Immature natural killer cell (primary cell): ENCODE measurements around the gene GPC1. TPM values are rescaled to one million over a fixed set of nuclear protein-coding genes. Genes with fewer than 3 reads are reported as not detected.

ENCODE experiments used
- DNase-seq, 3 donors: peaks; one replicate each; pipeline ENCODE4 v3.0.0; 2022; ENCODE audit warnings: mixed read lengths in 1 of 3
- H3K27ac Mint-ChIP-seq, 6 donors: one replicate each; pipeline ENCODE4 v1.8.0; 2020; ENCODE audit warnings: mixed read lengths in 6 of 6, mild to moderate bottlenecking in 5 of 6, inconsistent platforms in 4 of 6, moderate library complexity in 3 of 6
- H3K27me3 Mint-ChIP-seq, 3 donors: one replicate each; pipeline ENCODE4 v1.8.0; 2020 to 2021; ENCODE audit warnings: low read depth in 3 of 3, mild to moderate bottlenecking in 3 of 3, mixed read lengths in 3 of 3, moderate library complexity in 3 of 3, inconsistent platforms in 1 of 3
- H3K36me3 Mint-ChIP-seq, 3 donors: one replicate each; pipeline ENCODE4 v1.8.0; 2020; ENCODE audit warnings: mixed read lengths in 3 of 3, inconsistent platforms in 2 of 3, mild to moderate bottlenecking in 2 of 3
- H3K4me1 Mint-ChIP-seq, 2 donors: one replicate each; pipeline ENCODE4 v1.8.0; 2020; ENCODE audit warnings: inconsistent platforms in 2 of 2, mild to moderate bottlenecking in 2 of 2, mixed read lengths in 2 of 2, moderate library complexity in 1 of 2
- H3K4me3 Mint-ChIP-seq, 5 donors: one replicate each; pipeline ENCODE4 v1.8.0; 2020; ENCODE audit warnings: mild to moderate bottlenecking in 5 of 5, mixed read lengths in 5 of 5, inconsistent platforms in 3 of 5, moderate library complexity in 3 of 5
- H3K9me3 Mint-ChIP-seq, 6 donors: one replicate each; pipeline ENCODE4 v1.8.0; 2020; ENCODE audit warnings: mild to moderate bottlenecking in 6 of 6, mixed read lengths in 6 of 6, inconsistent platforms in 4 of 6, moderate library complexity in 3 of 6
- polyA plus RNA-seq, 3 donors: library from polyadenylated mRNA; unstranded; fragments of 300-500 nt; fragmentation: Illumina TruSeq; gene quantifications; one replicate each; pipeline ENCODE4 v1.2.3, GENCODE V29; 2021

The GPC1 gene
- polyA plus RNA-seq, 3 donors from 2014 or later = not detected

DNA sequence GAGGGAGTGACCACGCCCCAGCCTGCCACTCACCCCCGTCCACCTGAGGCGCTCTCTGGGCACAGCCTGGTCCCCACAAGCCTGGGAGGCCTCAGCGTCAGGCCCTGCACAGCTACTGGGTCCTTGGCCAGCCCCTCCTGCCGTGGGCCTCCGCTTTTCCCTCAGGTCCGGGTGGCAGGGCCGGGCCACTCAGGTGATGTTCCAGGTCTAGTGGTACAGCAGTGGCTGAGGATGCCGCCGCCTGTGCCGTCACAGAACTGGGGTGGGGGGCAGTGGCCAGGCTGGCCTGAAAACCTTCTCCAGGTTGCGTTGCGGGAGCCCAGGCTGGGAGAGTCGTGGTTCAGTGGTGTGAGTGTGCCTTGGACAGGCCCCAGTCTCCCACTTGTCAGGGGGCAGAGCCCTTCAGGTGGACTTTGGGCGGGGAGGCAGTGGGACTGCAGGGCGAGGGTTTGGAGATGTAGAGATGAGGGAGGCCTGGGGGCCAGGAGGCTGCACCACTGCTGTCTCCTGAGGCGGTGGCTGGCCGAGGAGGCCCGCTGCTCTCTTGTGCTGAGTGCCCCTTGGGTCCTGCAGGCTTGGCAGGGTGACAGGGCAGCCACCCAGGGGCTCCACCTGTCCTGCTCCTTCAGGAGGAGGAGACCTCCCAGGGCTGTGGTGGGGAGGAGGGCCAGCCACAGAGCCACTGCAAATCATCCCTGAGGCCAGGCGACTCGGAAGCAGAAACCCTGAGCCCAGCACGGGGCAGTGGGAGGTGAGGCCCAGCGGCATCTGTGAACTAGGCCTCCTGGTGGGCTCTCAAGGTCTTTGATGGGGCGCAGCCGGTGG is 7.6 kb downstream of the GPC1 start:
- peaks cover 0 to 4% (median 0%) of the 10 kb centered on the region in 3 donors for H3K27me3 Mint-ChIP-seq
- H3K27ac Mint-ChIP-seq = no peak overlapping the region
- no peaks in the 10 kb centered on the region for H3K4me1 Mint-ChIP-seq

DNA sequence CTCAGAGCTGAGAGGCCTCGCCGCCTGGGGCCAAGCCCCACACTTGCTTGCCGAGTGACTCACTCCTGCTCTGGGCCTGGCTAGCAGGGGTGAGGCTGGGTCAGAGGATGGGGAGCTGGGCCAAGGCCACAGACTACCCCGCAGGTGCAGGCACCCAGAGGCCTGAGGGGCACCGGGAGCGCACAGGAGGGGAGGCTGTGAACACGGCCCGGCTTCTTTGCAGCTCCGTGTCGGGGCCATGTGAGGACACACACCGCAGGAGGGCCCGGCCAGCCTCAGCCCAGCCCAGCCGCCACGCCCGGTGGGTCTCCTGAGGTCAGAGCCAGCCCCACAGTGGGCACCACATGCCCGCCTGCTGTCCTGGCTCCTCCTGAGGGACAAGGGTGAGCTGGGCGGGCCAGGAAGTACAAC is 8.4 kb downstream of the GPC1 start:
- Mint-ChIP-seq H3K27me3 (peaks cover 0 to 3% (median 0%) of the 10 kb centered on the region in 3 donors), H3K27ac (no peak overlapping the region), H3K36me3 (no peaks in the 10 kb centered on the region), H3K4me3 (no peak overlapping the region), H3K9me3 (no peaks in the 10 kb centered on the region), H3K4me1 (no peaks in the 10 kb centered on the region)
- DNase-seq = no peak

More for the DNA sequence above, 7.6 kb downstream of the GPC1 start:
- H3K4me3 Mint-ChIP-seq = no peak overlapping the region
- H3K9me3 Mint-ChIP-seq = no peaks in the 10 kb centered on the region
- no peaks in the 10 kb centered on the region for H3K36me3 Mint-ChIP-seq
- DNase-seq = no peak

- no peak for DNase-seq
Observed at GRCh38 chr2:240444464-240444863, 9.0 kb downstream of the GPC1 start.

GRCh38 chr2:240445961-240446663 is 10.6 kb downstream of the GPC1 start:
- Mint-ChIP-seq H3K4me3 (no peak overlapping the region), H3K9me3 (no peaks in the 10 kb centered on the region), H3K27ac (no peak overlapping the region), H3K27me3 (peaks cover 2 to 9% (median 6%) of the 10 kb centered on the region in 3 donors), H3K4me1 (peaks cover 0 to 2% of the 10 kb centered on the region in 2 donors), H3K36me3 (no peaks in the 10 kb centered on the region)
- no peak for DNase-seq

More at GRCh38 chr2:240444464-240444863, 9.0 kb downstream of the GPC1 start:
- no peak overlapping the region for H3K4me3 Mint-ChIP-seq
- no peak overlapping the region for H3K27ac Mint-ChIP-seq
- H3K9me3 Mint-ChIP-seq = no peaks in the 10 kb centered on the region
- H3K4me1 Mint-ChIP-seq = no peaks in the 10 kb centered on the region
- peaks cover 0 to 4% (median 0%) of the 10 kb centered on the region in 3 donors for H3K27me3 Mint-ChIP-seq
- no peaks in the 10 kb centered on the region for H3K36me3 Mint-ChIP-seq

DNA sequence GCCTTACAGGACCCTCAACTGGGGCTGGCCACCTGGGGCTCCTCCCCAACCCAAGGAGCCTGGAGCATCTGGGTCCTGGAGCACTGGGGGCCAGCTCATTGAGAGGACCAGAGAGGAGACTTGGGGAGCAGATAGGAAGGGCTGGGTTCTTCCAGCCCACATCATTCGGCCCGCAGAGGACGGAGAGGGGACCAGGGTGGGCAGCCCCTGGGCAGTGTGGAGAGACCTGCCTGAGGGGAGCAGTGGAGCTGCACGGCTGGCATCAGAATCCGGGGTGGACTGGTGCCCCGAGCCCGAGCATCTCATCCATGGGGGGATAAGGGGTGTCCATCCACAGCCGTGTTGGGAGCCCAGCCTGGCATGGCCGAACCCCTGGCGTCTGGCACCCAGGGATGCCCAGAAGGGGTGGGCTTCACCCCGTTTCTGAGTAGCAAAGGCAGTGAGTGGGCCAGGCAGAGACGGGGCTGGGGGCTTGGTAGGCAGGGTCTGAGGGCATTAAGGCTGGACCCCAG is 11.3 kb downstream of the GPC1 start:
- Mint-ChIP-seq H3K4me3 (no peak overlapping the region), H3K9me3 (no peaks in the 10 kb centered on the region), H3K4me1 (peaks cover 0 to 2% of the 10 kb centered on the region in 2 donors), H3K27ac (no peak overlapping the region), H3K27me3 (peaks cover 5 to 9% (median 6%) of the 10 kb centered on the region in 3 donors), H3K36me3 (no peaks in the 10 kb centered on the region)
- DNase-seq = no peak

DNA sequence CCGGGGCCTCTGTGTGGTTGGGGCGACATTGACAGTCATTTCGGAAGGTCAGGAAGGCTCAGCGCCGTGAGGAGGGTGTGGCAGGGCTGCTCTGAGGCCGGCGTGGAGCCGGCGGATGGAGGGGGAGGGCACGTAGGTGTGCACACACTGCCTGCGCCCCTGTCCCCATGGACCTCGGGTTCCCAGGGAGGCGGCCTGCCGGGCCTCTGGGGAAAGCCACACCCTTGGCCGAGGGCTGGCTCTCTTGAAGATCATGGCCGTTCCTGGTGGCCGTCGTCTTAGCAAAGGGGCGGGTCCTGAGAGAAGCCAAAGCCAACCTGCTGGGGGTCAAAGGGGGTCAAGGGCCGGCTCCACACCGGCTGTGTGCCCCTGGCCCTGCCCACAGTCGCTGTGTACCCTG is 11.9 kb downstream of the GPC1 start:
- H3K36me3 Mint-ChIP-seq = no peaks in the 10 kb centered on the region
- H3K4me1 Mint-ChIP-seq = peaks cover 0 to 7% of the 10 kb centered on the region in 2 donors
- no peak overlapping the region for H3K27ac Mint-ChIP-seq
- no peaks in the 10 kb centered on the region for H3K9me3 Mint-ChIP-seq
- H3K27me3 Mint-ChIP-seq = peaks cover 8 to 10% (median 9%) of the 10 kb centered on the region in 3 donors
- no peak for DNase-seq
- H3K4me3 Mint-ChIP-seq = no peak overlapping the region

DNA sequence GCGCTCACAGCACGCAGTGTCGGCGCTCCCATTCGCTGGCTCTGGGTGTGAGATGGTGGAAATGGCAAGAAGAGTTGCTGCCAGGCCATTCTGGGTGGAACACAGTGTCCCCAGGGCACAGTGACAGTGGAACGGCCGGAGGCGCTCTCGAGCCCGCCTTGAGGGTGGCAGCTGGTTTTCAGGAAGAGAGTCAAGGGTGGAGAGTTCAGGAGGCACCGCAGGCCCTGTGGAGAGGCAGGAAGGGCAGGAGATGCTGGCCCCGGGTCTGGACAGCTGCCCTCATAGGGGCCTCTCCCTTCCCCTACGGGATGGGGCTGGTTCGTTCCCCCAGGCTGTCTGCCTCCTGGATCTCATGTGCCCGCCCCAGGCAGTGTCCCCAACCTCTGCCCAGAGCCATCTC is 12.5 kb downstream of the GPC1 start:
- Mint-ChIP-seq H3K4me1 (peaks cover 0 to 7% of the 10 kb centered on the region in 2 donors), H3K27ac (no peak overlapping the region), H3K9me3 (no peaks in the 10 kb centered on the region), H3K4me3 (no peak overlapping the region), H3K36me3 (no peaks in the 10 kb centered on the region), H3K27me3 (peaks cover 8 to 10% (median 9%) of the 10 kb centered on the region in 3 donors)
- DNase-seq = no peak

DNA sequence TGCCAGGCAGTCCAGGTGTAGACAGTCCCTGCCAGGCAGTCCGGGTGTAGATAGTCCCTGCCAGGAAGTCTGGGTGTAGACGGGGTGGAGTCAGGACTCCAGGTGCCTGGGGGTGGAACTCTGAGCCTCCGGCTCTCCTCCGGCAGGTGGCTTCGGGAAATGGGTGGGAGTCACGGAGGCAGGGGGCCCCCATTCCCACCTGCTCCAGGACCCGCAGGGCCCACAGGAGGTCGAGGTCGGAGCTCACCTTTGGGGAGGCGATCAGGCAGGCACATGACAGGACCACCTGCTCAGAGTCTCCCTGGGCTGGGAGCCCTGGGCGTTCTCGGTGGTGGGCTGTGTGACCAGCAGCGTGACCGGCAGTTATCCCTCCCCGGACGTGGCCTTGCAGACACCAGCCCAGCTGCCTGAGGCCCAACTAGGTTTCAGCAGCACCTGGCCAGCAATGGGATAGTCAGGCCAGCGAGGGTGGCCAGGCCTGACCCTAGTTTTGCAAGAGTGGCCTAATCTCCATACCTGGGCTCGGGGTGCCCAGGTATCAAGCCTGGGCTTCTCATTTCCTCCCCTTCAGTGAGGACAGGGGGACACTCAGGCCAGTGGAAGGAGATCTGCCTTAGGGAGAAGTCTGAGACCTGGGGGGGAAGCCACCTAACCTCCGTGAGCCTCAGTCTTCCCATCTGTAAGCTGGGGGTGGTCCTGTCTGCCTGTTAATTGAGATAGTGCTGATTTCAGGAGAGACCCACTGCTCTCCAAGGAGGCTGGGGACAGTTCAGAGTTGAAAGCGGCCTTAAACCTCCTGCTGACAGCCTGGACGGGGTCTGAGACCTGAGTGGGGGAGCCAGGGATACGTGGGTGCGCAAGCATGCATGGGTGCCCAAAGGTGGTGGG is 13.2 kb downstream of the GPC1 start:
- Mint-ChIP-seq H3K4me3 (no peak overlapping the region), H3K27ac (no peak overlapping the region), H3K27me3 (peaks cover 8 to 10% (median 9%) of the 10 kb centered on the region in 3 donors), H3K4me1 (peaks cover 0 to 7% of the 10 kb centered on the region in 2 donors), H3K9me3 (no peaks in the 10 kb centered on the region), H3K36me3 (no peaks in the 10 kb centered on the region)
- DNase-seq = no peak

DNA sequence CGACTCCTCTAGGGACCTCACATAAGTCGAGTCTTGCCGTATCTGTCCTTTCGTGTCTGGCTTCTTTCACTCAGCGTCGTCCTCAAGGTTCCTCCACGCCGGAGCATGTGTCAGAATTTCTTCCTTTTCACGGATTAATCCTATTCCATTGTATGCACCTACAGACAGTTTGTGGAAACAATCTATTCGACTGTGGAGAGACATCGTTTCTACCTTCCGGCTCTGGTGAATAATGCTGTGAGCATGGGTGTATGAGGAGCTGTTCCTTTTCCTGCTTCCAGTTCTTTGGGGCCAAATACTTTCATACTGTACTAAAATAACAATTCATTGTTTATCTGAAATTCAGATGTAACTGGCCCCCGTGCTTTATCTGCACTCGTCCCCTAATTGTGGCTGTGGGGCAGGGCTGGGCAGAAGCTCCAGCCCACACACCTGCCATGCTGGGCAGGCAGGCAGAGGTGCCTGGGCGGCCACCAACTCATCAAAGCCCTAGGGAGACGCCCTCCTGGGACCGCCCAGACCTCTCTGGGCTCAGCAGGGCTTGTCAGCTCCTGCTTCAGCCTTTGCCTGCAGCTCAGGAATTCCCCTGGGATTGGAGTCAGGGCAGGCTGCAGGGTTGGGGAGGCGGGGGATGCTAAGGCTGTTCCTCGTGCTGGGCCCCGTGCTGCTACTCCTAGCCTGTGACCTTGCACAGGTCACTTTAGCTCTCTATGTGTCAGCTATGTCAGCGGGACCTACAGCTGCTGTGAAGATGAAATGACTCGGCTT is 14.5 kb downstream of the GPC1 start:
- Mint-ChIP-seq H3K27me3 (peaks cover 11 to 16% (median 11%) of the 10 kb centered on the region in 3 donors), H3K4me3 (no peak overlapping the region), H3K36me3 (no peaks in the 10 kb centered on the region), H3K27ac (no peak overlapping the region), H3K9me3 (no peaks in the 10 kb centered on the region), H3K4me1 (peaks cover 0 to 12% of the 10 kb centered on the region in 2 donors)
- DNase-seq = no peak

- H3K36me3 Mint-ChIP-seq = no peaks in the 10 kb centered on the region
- H3K9me3 Mint-ChIP-seq = no peaks in the 10 kb centered on the region
- peaks cover 0 to 12% of the 10 kb centered on the region in 2 donors for H3K4me1 Mint-ChIP-seq
- no peak for DNase-seq
- H3K4me3 Mint-ChIP-seq = no peak overlapping the region
- H3K27ac Mint-ChIP-seq = no peak overlapping the region
- H3K27me3 Mint-ChIP-seq = peaks cover 11 to 14% (median 11%) of the 10 kb centered on the region in 3 donors
Observed at GRCh38 chr2:240450532-240451107, 15.2 kb downstream of the GPC1 start.

DNA sequence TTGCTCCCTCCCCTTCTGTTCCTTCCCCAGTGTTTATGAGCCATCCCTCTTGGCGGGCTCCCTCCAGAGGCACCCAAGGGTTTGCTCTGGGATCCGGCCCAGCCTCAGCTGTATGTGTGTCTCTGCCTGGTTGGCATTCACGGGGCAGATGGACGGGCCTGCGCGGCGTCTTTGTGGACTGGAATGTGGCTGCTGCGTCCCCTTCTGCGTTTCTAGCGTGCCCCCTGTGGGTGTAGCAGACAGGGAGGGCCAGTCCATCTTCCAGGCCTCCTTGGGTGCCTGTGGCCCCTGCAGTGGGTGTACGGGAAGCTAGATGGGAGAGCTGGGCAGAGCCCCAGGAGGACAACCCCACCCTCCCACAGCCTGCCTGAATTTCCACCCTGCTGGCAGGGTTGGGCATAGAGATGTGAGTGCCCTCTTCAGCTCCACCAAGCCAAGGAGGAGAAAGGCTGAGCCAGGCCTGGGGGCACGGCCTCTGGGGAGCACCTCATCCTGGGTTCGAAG is 15.7 kb downstream of the GPC1 start:
- H3K36me3 Mint-ChIP-seq = no peaks in the 10 kb centered on the region
- H3K9me3 Mint-ChIP-seq = no peaks in the 10 kb centered on the region
- H3K27ac Mint-ChIP-seq = no peak overlapping the region
- H3K4me3 Mint-ChIP-seq = peak overlapping the region in 3 of 5 donors; percentile 21 to 42 (median 30)
- H3K27me3 Mint-ChIP-seq = peaks cover 11 to 14% (median 11%) of the 10 kb centered on the region in 3 donors
- H3K4me1 Mint-ChIP-seq = peaks cover 0 to 12% of the 10 kb centered on the region in 2 donors
- no peak for DNase-seq

- H3K9me3 Mint-ChIP-seq = no peaks in the 10 kb centered on the region
- peak overlapping the region; percentile 46 to 78 (median 63) for H3K4me3 Mint-ChIP-seq
- no peak overlapping the region for H3K27ac Mint-ChIP-seq
- peaks cover 11 to 14% (median 13%) of the 10 kb centered on the region in 3 donors for H3K27me3 Mint-ChIP-seq
- DNase-seq = no peak
- peaks cover 0 to 12% of the 10 kb centered on the region in 2 donors for H3K4me1 Mint-ChIP-seq
- no peaks in the 10 kb centered on the region for H3K36me3 Mint-ChIP-seq
Observed at GRCh38 chr2:240451791-240452461, 16.5 kb downstream of the GPC1 start.
